GM18858 (cell line): Measurements from ENCODE around the gene MYBPC2.
"Not testable (repeated sequence)": the region's sequence is repeated elsewhere in the genome, so short reads cannot be mapped to it uniquely, and the experiment has no call there.

ENCODE experiments used
- ATAC-seq: cut with Tn5 transposase; IDR thresholded peaks from one replicate; pipeline ENCODE4 v1.9.1; 2021; ENCODE audit not compliant: unreplicated experiment

MYBPC2 gene

GRCh38 chr19:50432221-50433028, at the start of gene MYBPC2:
TSS of gene MYBPC2 (plus strand) at chr19:50432892. CDS start at chr19:50432954, 62 bp downstream.
- no peak for ATAC-seq

GRCh38 chr19:50383001-50383851, 49.5 kb upstream of the MYBPC2 start:
- no peak for ATAC-seq

- ATAC-seq = peak; percentile 69
Observed at GRCh38 chr19:50383852-50384684, 48.6 kb upstream of the MYBPC2 start, which contains the start of gene POLD1. TSS of gene POLD1 (plus strand) at chr19:50384347. CDS start at chr19:50398852, 14,505 bp downstream.

GRCh38 chr19:50384685-50385535, 47.8 kb upstream of the MYBPC2 start:
- no peak for ATAC-seq

GRCh38 chr19:50387176-50387867, 45.4 kb upstream of the MYBPC2 start:
- no peak for ATAC-seq

GRCh38 chr19:50387868-50388245, 44.8 kb upstream of the MYBPC2 start:
- no peak for ATAC-seq

GRCh38 chr19:50390295-50390694, 42.4 kb upstream of the MYBPC2 start:
- not testable (repeated sequence) for ATAC-seq

DNA sequence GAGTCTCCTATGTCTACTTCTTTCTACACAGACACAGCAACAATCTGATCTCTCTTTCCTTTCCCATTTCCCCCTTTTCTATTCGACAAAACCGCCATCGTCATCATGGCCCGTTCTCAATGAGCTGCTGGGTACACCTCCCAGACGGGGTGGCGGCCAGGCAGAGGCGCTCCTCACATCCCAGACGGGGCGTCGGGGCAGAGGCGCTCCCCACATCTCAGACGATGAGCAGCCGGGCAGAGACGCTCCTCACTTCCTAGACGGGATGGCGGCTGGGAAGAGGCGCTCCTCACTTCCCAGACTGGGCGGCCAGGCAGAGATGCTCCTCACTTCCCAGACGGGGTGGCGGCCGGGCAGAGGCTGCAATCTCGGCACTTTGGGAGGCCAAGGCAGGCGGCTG, 41.7 kb upstream of the MYBPC2 start:
- not testable (repeated sequence) for ATAC-seq

DNA sequence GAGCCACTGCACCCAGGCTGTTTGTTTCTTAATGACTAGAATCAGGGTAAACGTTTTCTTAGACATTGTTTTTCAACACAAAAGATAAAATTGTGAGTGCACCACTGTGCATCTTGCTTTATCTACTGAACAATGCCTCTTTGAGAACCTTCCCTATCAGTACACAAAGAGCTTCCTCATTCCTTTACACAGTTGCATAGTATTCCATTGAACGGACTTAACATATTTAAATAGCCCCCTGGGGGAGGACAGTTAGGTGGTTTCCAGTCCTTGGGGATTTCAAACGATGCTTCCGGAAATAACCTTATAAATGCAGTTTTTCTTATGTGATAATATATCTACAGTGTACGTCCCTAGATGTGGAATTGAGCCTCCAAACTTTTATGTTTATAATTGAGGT, 39.9 kb upstream of the MYBPC2 start:
- no peak for ATAC-seq

DNA sequence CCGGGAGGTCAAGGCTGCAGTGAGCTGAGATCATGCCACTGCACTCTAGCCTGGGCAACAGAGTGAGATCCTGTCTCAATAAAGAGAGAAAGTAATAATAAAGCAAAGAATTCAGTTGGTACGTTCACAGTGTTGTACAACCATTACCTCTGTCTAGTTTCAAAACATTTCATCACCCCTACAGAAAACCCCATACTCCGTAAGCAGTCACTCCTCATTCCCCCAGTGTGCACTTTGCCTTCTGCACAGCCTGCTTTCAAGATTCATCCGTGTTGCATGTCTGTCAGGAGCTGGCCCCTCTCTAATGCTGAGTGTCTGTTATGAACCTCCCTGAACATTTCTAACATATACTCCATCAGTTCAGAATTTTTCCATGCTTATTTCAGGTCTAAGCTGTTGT, 39.1 kb upstream of the MYBPC2 start:
- ATAC-seq = no peak

- ATAC-seq = no peak
Observed at GRCh38 chr19:50394017-50394416, 38.7 kb upstream of the MYBPC2 start.

GRCh38 chr19:50398675-50399367, 33.9 kb upstream of the MYBPC2 start:
- ATAC-seq = no peak

DNA sequence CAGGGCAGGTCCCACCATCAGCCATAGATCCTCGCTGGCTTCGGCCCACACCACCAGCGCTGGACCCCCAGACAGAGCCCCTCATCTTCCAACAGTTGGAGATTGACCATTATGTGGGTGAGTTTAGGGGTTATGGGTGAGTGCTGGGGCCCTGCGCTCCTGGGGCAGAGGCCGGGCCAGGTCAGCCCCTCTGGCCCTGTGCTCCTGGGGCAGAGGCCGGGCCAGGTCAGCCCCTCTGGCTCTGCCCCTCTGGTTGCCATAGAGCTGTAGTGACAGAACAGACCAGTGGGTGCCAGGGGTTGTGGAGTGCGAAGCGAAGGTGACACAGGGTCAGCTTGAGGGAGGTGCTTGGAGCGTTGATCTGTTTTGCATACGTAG, 33.3 kb upstream of the MYBPC2 start:
- no peak for ATAC-seq

GRCh38 chr19:50401605-50402450, 30.9 kb upstream of the MYBPC2 start:
- no peak for ATAC-seq

DNA sequence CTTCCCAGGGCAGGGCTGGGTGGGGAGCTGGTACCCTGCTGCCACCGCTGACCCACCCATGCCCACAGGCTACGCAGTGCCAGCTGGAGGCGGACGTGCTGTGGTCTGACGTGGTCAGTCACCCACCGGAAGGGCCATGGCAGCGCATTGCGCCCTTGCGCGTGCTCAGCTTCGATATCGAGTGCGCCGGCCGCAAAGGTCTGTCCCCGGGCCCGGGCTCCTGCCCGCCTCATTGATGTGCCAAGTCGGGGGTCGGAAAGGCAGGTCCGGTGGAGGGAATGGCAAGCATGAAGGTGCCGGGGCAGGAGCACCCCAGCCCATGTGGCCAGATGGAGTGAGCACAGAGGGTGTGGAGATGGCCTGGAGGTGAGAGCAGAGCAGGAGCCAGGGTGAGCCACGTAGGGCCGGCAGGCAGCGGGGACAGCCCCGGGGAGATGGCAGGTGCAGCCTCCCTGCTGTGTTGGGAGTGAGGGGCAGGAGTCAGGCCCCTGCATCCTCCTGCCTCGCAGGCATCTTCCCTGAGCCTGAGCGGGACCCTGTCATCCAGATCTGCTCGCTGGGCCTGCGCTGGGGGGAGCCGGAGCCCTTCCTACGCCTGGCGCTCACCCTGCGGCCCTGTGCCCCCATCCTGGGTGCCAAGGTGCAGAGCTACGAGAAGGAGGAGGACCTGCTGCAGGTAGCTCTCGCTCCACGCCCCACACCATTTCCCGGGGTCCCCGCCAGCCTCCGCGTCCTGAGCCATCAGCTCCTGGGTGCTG, 30.0 kb upstream of the MYBPC2 start:
- no peak for ATAC-seq

DNA sequence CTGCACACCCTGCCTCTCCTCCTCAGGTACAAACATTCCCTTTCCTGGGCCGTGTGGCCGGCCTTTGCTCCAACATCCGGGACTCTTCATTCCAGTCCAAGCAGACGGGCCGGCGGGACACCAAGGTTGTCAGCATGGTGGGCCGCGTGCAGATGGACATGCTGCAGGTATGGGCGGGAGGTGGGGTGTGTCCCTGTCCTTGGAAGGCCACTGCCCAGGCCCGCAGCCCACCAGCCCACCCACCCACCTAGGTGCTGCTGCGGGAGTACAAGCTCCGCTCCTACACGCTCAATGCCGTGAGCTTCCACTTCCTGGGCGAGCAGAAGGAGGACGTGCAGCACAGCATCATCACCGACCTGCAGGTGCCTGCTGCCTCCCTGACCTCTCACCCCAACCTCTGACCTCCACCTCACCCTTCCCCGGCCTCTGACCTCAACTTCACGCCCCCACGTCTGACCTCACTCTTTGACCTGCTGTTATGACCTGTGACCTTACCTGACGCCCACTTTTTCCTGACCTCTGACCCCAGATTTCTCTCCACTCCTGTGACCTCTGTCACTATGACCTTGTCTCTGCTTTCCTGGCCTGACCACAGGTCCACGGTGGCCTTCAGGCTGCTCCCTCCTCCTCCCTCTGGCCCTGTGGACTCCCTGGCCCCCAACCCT, 26.4 kb upstream of the MYBPC2 start:
- ATAC-seq = no peak

DNA sequence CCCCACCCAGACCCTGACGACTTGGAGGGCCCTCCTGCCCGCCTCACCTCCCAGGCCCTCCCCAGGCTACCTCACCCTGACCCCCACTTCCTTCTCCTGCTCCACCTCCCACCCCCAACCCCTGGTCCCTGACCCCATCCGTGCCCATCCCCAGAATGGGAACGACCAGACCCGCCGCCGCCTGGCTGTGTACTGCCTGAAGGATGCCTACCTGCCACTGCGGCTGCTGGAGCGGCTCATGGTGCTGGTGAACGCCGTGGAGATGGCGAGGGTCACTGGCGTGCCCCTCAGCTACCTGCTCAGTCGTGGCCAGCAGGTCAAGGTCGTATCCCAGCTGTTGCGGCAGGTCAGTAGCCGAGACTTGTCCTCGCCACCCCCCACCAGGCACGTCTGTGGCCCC, 25.9 kb upstream of the MYBPC2 start:
- no peak for ATAC-seq
